ENCODE data around the gene NRGN. TPM values are rescaled to one million over a fixed set of nuclear protein-coding genes. Genes with fewer than 3 reads are reported as not detected.

NRGN gene
- total and polyA plus RNA-seq, 10 of the 15 experiments (the other 5 are each of a cell fraction or from before 2014, with no cell fraction given) = 0.36 to 3.2 (median 1.1) TPM; not detected in 2

- ChIA-PET SMC1A (ENCODE audit: uncharacterized antibody, unreplicated experiment) (interaction anchor here (0.6 to 1.7 kb wide), 9 partner anchors 9 to 95 kb away, joined by 3 to 5 read pairs (median 3); partner anchors contain the start of gene TBRG1), POLR2A (interaction anchor here (0.5 to 1.4 kb wide), 2 partner anchors 8 to 12 kb away, joined by 3 to 4 read pairs; no protein-coding TSS in a partner anchor), CTCF (interaction anchor here (0.7 to 2.7 kb wide), 6 partner anchors 7 to 49 kb away, joined by 3 to 9 read pairs (median 6); no protein-coding TSS in a partner anchor), RAD21 (ENCODE audit: unreplicated experiment) (interaction anchor here (1.0 to 1.4 kb wide), 4 partner anchors 8 to 44 kb away, joined by 3 to 6 read pairs (median 4); partner anchors contain the start of genes NRGN, SIAE and SPA17)
- Histone ChIP-seq H2AFZ (ENCODE audit: control insufficient read depth, low read depth, low read length) (no peak overlapping the region), H3K9ac (ENCODE audit: control insufficient read depth, insufficient read depth, low read length) (no peak overlapping the region), H3K79me2 (ENCODE audit: control insufficient read depth, insufficient read depth, low read length) (no peaks in the 10 kb centered on the region), H4K20me1 (ENCODE audit: control insufficient read depth, insufficient read depth) (no peaks in the 10 kb centered on the region), H3K27me3 (replicated peaks in 1 of 2; ENCODE audit: control insufficient read depth in 2 of 2, insufficient read depth in 2 of 2, low read length in 1 of 2) (peaks cover 0 to 13% of the 10 kb centered on the region in 2 experiments; a peak in 2 of 4 replicates), H3K27ac (ENCODE audit: control insufficient read depth, insufficient read depth) (no peak overlapping the region), H3K9me3 (replicated peaks; ENCODE audit: control insufficient read depth, insufficient read depth, low read length) (no peaks in the 10 kb centered on the region), H3K36me3 (ENCODE audit: control insufficient read depth in 2 of 2, insufficient read depth in 2 of 2, low read length in 1 of 2) (no peaks in the 10 kb centered on the region), H3K4me3 (no peak overlapping the region; the same call in 1 of the 2 replicates), H3K4me1 (ENCODE audit: control insufficient read depth, insufficient read depth, low read length) (no peaks in the 10 kb centered on the region; the same call in 1 of the 2 replicates), H3K4me2 (ENCODE audit: control insufficient read depth, insufficient read depth) (peak overlapping the region; percentile 74)
- peak; percentile 80 for ATAC-seq
- BruUV-seq (replicated peaks) = no TSS peak
- intact Hi-C loops (cut with micrococcal nuclease; ENCODE audit: unreplicated experiment) = loop anchor here (2.0 kb wide), 1 partner anchor 43 kb away; no protein-coding TSS in a partner anchor
- in situ Hi-C loops (cut with MboI) = no loop called here
- no peak for FAIRE-seq
- WGBS (ENCODE audit: insufficient coverage, insufficient replicate concordance, low lambda C conversion rate, missing lambda C conversion rate) = 3% methylated on average over 45 of the region's 45 CpGs
- no peak for DNase-seq (ENCODE audit: low read depth, low spot score)
- TF ChIP-seq MLLT1 (IDR thresholded peaks at IDR 0.05) (0 out of 2 replicates have a peak, but pooled peaks have one; percentile 33), ETV6 (conservative IDR thresholded peaks at IDR 0.05 in 1 of 2, IDR thresholded peaks at IDR 0.05 in 1 of 2; ENCODE audit: borderline replicate concordance in 1 of 2, low read depth in 1 of 2) (no peak), E2F4 (IDR thresholded peaks at IDR 0.05; ENCODE audit: low read depth, low read length) (no peak), HDAC2 (IDR thresholded peaks at IDR 0.05) (no peak), SPI1 (IDR thresholded peaks at IDR 0.05; ENCODE audit: borderline replicate concordance, insufficient read depth, low read depth, low read length) (no peak), BCL11A (IDR thresholded peaks at IDR 0.05; ENCODE audit: low read depth, low read length) (peak; percentile 20; the same call in 1 of the 2 replicates), MXI1 (IDR thresholded peaks at IDR 0.05; ENCODE audit: low read depth, low read length) (peak; percentile 38; the same call in 1 of the 2 replicates), SUPT20H (IDR thresholded peaks at IDR 0.05; ENCODE audit: borderline replicate concordance, control insufficient read depth, low read depth, low read length) (no peak), ZBED1 (IDR thresholded peaks at IDR 0.05; ENCODE audit: borderline replicate concordance) (no peak), LARP7 (IDR thresholded peaks at IDR 0.05) (0 out of 2 replicates have a peak, but pooled peaks have one; percentile 22), SMC3 (IDR thresholded peaks at IDR 0.05; ENCODE audit: borderline replicate concordance, low read length) (no peak), MEF2A (IDR thresholded peaks at IDR 0.05; ENCODE audit: insufficient read depth, low read depth, low read length) (no peak), WRNIP1 (IDR thresholded peaks at IDR 0.05; ENCODE audit: borderline replicate concordance, low read depth, low read length) (no peak), ZNF622 (IDR thresholded peaks at IDR 0.05) (no peak), NFIC (IDR thresholded peaks at IDR 0.05; ENCODE audit: low read depth, low read length) (no peak), ZNF274 (IDR thresholded peaks at IDR 0.05; ENCODE audit: insufficient read depth, insufficient read length) (no peak), RAD51 (IDR thresholded peaks at IDR 0.05) (no peak), SRF (IDR thresholded peaks at IDR 0.05; ENCODE audit: low read depth in 2 of 2, low read length in 2 of 2) (no peak), BCL3 (IDR thresholded peaks at IDR 0.05; ENCODE audit: borderline replicate concordance, insufficient read depth, low read depth, low read length, poor library complexity, severe bottlenecking) (no peak)
These were observed 21.7 kb upstream of the NRGN start for GRCh38 chr11:124717786-124718651.

Measured in GM12878 (cell line).